AG09309 (cell line): Measurements from ENCODE around the gene MYH10.

Source experiments
- DNase-seq: peaks from one replicate; pipeline ENCODE4 v3.0.0-alpha.2; 2010; ENCODE audit warnings: low read depth
- H3K4me3 ChIP-seq: 2 replicates; pipeline ENCODE4 v1.5.1; 2011; ENCODE audit warnings: mild to moderate bottlenecking, low read depth, low read length, moderate library complexity; ENCODE audit not compliant: control insufficient read depth
- CTCF ChIP-seq: IDR thresholded peaks from 2 replicates; pipeline ENCODE4 v1.5.1; 2011; ENCODE audit warnings: mild to moderate bottlenecking, low read depth, low read length, inconsistent platforms; ENCODE audit not compliant: insufficient read depth, control insufficient read depth; ENCODE audit errors: missing control alignments

The MYH10 gene

GRCh38 chr17:8496081-8496480 lies 134.4 kb downstream of the MYH10 start:
- no peak for DNase-seq
- TF ChIP-seq CTCF, result no peak

GRCh38 chr17:8494506-8495111 lies 135.9 kb downstream of the MYH10 start:
- no peak overlapping the region for H3K4me3 ChIP-seq
- TF ChIP-seq CTCF, result no peak

More at GRCh38 chr17:8496081-8496480, 134.4 kb downstream of the MYH10 start:
- no peak overlapping the region for H3K4me3 ChIP-seq

GRCh38 chr17:8494021-8494420 lies 136.5 kb downstream of the MYH10 start:
- no peak for TF ChIP-seq CTCF

More at GRCh38 chr17:8494506-8495111, 135.9 kb downstream of the MYH10 start:
- no peak for DNase-seq

GRCh38 chr17:8492121-8492520 lies 138.4 kb downstream of the MYH10 start:
- H3K4me3 ChIP-seq, result no peak overlapping the region
- TF ChIP-seq CTCF, result no peak
- no peak for DNase-seq

More at GRCh38 chr17:8494021-8494420, 136.5 kb downstream of the MYH10 start:
- H3K4me3 ChIP-seq, result no peak overlapping the region
- no peak for DNase-seq

GRCh38 chr17:8490256-8491023 lies 140.1 kb downstream of the MYH10 start:
- TF ChIP-seq CTCF, result no peak
- no peak for DNase-seq
- no peak overlapping the region for H3K4me3 ChIP-seq

- no peak for DNase-seq
Observed at GRCh38 chr17:8489841-8490240, 140.7 kb downstream of the MYH10 start.

More at GRCh38 chr17:8489841-8490240, 140.7 kb downstream of the MYH10 start:
- no peak overlapping the region for H3K4me3 ChIP-seq
- no peak for TF ChIP-seq CTCF
